Stimulated activated naive CD8-positive, alpha-beta T cell treated with anti-CD3 and anti-CD28 coated beads, Interleukin-15, amount 100 ng/mL, for 72 hours (primary cell): ENCODE results near the gene TMEM39A.

Source experiments
- ATAC-seq: fragments of 150-1000 bp; cut with Tn5 transposase; 2 replicates; pipeline ENCODE4 v1.10.0; 2021; ENCODE audit warnings: mild to moderate bottlenecking, moderate library complexity
- DNase-seq, 2 donors: peaks; one replicate each; pipeline ENCODE4 v3.0.0; 2021 to 2022
- H3K27ac Mint-ChIP-seq, 2 donors: one replicate each; pipeline ENCODE4 v1.8.0; 2022; ENCODE audit warnings: mild to moderate bottlenecking in 2 of 2, mixed read lengths in 2 of 2, moderate library complexity in 2 of 2
- H3K27me3 Mint-ChIP-seq: one replicate; pipeline ENCODE4 v1.8.0; 2022; ENCODE audit warnings: mixed read lengths
- H3K4me1 Mint-ChIP-seq: one replicate; pipeline ENCODE4 v1.8.0; 2022; ENCODE audit warnings: mild to moderate bottlenecking, mixed read lengths
- H3K4me3 Mint-ChIP-seq, 2 donors: one replicate each; pipeline ENCODE4 v1.8.0; 2022; ENCODE audit warnings: mild to moderate bottlenecking in 2 of 2, mixed read lengths in 2 of 2, moderate library complexity in 1 of 2
- H3K9me3 Mint-ChIP-seq, 2 donors: one replicate each; pipeline ENCODE4 v1.8.0; 2022; ENCODE audit warnings: mixed read lengths in 2 of 2

The TMEM39A gene

GRCh38 chr3:119388577-119388976, 74.8 kb downstream of the TMEM39A start:
- Mint-ChIP-seq H3K9me3 (no peaks in the 10 kb centered on the region), H3K27ac (no peak overlapping the region), H3K4me1 (no peaks in the 10 kb centered on the region), H3K4me3 (no peak overlapping the region), H3K27me3 (no peaks in the 10 kb centered on the region)
- DNase-seq, result no peak
- no peak for ATAC-seq

GRCh38 chr3:119382134-119382533, 81.3 kb downstream of the TMEM39A start:
- no peaks in the 10 kb centered on the region for H3K9me3 Mint-ChIP-seq
- no peaks in the 10 kb centered on the region for H3K4me1 Mint-ChIP-seq
- H3K27ac Mint-ChIP-seq, result no peak overlapping the region
- no peak for DNase-seq
- no peak overlapping the region for H3K4me3 Mint-ChIP-seq
- ATAC-seq, result no peak
- no peaks in the 10 kb centered on the region for H3K27me3 Mint-ChIP-seq

GRCh38 chr3:119380697-119381096, 82.7 kb downstream of the TMEM39A start:
- H3K27me3 Mint-ChIP-seq, result no peaks in the 10 kb centered on the region
- no peak overlapping the region for H3K4me3 Mint-ChIP-seq
- H3K27ac Mint-ChIP-seq, result no peak overlapping the region
- no peak for ATAC-seq
- no peak for DNase-seq
- H3K9me3 Mint-ChIP-seq, result no peaks in the 10 kb centered on the region
- H3K4me1 Mint-ChIP-seq, result no peaks in the 10 kb centered on the region
